ENCODE measurements around the gene FAM193A. TPM values are rescaled to one million over a fixed set of nuclear protein-coding genes. Genes with fewer than 3 reads are reported as not detected.

The FAM193A gene
- total RNA-seq, 1 donor from 2014 or later, result 31.4 TPM

DNA sequence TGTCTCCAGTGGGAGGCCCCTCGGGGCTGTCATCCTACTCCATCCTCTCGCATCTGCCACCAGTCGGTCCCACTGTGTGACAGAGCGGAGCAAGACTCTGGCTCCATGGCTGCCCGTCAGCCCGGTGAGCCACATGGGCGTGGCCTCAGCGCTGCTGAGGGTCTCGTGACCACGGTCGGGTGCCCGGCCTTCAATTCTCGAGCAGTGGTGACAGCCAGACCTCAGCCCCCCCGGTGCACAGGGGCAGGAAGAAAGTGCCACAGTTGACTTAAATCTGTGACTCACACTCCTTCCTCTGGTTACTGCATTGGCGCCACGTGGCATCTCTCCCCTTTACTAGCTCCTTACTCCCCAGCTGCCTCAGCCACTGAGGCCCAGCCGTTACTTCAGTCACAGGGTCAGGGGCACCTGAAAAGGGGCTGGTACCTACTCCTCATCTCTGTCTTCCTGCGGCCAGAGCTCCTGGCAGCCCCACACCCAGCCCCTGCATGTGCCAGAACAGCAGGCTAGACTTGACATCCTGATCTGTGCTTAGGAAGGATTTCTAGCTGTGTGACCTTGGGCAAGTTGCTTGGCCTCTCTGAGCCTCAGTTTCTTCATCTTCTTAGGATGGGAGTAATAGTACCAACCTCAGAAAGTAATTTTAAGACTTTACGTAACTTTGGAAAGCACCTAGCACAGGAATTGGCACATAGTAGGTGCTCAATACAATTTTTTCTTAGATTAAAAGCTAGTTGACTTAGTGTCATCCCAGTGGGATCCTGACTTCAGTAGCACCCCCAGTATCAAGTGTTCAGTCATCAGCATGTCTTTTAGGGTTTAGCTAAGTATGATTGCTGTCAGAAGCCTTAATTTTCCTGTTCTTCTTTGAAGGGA, 153.6 kb downstream of the FAM193A start:
- Histone ChIP-seq H3K9me3 (no peaks in the 10 kb centered on the region), H3K36me3 (peaks cover 0 to 67% of the 10 kb centered on the region in 2 donors), H3K27ac (no peak overlapping the region), H3K4me1 (no peaks in the 10 kb centered on the region), H3K27me3 (no peaks in the 10 kb centered on the region), H3K4me3 (no peak overlapping the region)
- TF ChIP-seq, protein P1, sequence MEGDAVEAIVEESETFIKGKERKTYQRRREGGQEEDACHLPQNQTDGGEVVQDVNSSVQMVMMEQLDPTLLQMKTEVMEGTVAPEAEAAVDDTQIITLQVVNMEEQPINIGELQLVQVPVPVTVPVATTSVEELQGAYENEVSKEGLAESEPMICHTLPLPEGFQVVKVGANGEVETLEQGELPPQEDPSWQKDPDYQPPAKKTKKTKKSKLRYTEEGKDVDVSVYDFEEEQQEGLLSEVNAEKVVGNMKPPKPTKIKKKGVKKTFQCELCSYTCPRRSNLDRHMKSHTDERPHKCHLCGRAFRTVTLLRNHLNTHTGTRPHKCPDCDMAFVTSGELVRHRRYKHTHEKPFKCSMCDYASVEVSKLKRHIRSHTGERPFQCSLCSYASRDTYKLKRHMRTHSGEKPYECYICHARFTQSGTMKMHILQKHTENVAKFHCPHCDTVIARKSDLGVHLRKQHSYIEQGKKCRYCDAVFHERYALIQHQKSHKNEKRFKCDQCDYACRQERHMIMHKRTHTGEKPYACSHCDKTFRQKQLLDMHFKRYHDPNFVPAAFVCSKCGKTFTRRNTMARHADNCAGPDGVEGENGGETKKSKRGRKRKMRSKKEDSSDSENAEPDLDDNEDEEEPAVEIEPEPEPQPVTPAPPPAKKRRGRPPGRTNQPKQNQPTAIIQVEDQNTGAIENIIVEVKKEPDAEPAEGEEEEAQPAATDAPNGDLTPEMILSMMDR (IDR thresholded peaks at IDR 0.05), result no peak
- TF ChIP-seq POLR2AphosphoS5 (IDR thresholded peaks at IDR 0.05; ENCODE audit: insufficient read depth in 1 of 2, low read depth in 1 of 2) (no peak), POLR2A (IDR thresholded peaks at IDR 0.05) (no peak)
- intact Hi-C loops (cut with DNase I), result no loop called here
- DNase-seq (ENCODE audit: extremely low spot score in 2 of 2), result no peak

DNA sequence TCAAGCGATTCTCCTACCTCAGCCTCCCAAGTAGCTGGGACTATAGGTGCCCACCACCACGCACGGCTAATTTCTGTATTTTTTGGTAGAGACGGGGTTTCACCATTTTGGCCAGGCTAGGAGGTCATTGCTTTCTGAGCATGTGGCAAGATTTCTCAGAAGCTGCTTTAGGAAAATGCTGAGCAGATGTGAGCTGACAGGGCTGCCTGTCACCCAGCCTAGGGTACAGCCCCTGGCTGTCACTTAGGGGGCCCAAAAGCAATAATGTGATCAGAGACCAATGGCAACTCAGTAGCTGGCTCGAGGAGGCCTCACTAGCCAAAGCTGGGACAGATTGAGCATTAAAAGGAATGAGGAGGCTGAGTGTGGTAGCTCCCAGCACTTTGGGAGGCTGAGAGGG, 154.9 kb downstream of the FAM193A start:
- TF ChIP-seq POLR2AphosphoS5 (IDR thresholded peaks at IDR 0.05; ENCODE audit: insufficient read depth in 1 of 2, low read depth in 1 of 2) (no peak), POLR2A (IDR thresholded peaks at IDR 0.05) (no peak)
- TF ChIP-seq, protein P1 (IDR thresholded peaks at IDR 0.05), result no peak
- intact Hi-C loops (cut with DNase I), result no loop called here
- H3K27ac ChIP-seq, result no peak overlapping the region
- H3K4me3 ChIP-seq, result no peak overlapping the region
- no peaks in the 10 kb centered on the region for H3K27me3 ChIP-seq
- peaks cover 0 to 73% of the 10 kb centered on the region in 2 donors for H3K36me3 ChIP-seq
- no peak for DNase-seq (ENCODE audit: extremely low spot score in 2 of 2)
- H3K9me3 ChIP-seq, result no peaks in the 10 kb centered on the region
- H3K4me1 ChIP-seq, result no peaks in the 10 kb centered on the region

DNA sequence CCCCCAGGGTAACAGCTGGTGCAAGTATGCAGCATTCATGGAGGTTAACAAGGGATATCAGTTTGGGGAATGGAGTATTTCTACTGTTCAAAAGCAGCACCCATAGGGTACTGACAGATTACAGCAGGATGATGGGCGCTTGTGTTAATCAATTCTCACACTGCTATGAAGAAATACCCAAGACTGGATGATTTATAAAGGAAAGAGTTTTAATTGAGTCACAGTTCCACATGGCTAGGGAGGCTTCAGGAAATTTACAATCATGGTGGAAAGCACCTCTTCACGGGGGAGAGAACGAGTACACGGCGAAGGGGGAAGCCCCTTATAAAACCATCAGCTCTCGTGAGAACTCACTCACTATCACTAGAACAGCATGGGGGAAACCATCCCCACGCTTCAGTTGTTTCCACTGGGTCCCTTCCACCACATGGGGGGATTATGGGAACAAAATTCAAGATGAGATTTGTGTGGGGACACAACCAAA, 155.5 kb downstream of the FAM193A start:
- H3K36me3 ChIP-seq, result peaks cover 0 to 75% of the 10 kb centered on the region in 2 donors
- H3K27ac ChIP-seq, result no peak overlapping the region
- no peaks in the 10 kb centered on the region for H3K4me1 ChIP-seq
- no peak for TF ChIP-seq POLR2AphosphoS5 (IDR thresholded peaks at IDR 0.05; ENCODE audit: insufficient read depth in 1 of 2, low read depth in 1 of 2)
- TF ChIP-seq, protein P1 (IDR thresholded peaks at IDR 0.05), result no peak
- no peak for TF ChIP-seq POLR2A (IDR thresholded peaks at IDR 0.05)
- no peak for DNase-seq (ENCODE audit: extremely low spot score in 2 of 2)
- H3K9me3 ChIP-seq, result no peaks in the 10 kb centered on the region
- intact Hi-C loops (cut with DNase I), result no loop called here
- no peaks in the 10 kb centered on the region for H3K27me3 ChIP-seq
- H3K4me3 ChIP-seq, result no peak overlapping the region

DNA sequence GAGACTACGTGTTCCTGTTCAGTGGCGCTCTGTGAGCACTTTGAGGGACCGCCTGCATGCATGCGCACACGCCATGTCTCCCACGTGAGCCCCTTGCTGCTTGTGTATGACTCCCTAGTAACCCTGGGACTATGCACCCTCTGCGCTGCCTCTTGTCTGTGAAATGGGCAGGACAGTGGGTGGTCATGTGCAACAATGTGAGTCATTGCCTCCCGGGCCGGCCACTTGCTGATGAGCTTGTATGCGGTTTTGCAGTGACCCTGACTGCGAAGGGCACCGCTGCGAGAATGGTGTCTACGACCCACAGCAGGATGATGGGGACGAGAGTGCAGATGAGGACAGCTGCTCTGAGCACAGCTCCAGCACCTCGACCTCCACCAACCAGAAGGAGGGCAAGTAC, 158.2 kb downstream of the FAM193A start:
- H3K9me3 ChIP-seq, result no peaks in the 10 kb centered on the region
- H3K4me1 ChIP-seq, result no peaks in the 10 kb centered on the region
- no peaks in the 10 kb centered on the region for H3K27me3 ChIP-seq
- no peak overlapping the region for H3K27ac ChIP-seq
- DNase-seq (ENCODE audit: extremely low spot score in 2 of 2), result no peak
- TF ChIP-seq POLR2AphosphoS5 (IDR thresholded peaks at IDR 0.05; ENCODE audit: insufficient read depth in 1 of 2, low read depth in 1 of 2) (no peak), POLR2A (IDR thresholded peaks at IDR 0.05) (no peak)
- TF ChIP-seq, protein P1 (IDR thresholded peaks at IDR 0.05), result no peak
- intact Hi-C loops (cut with DNase I), result no loop called here
- H3K4me3 ChIP-seq, result no peak overlapping the region
- H3K36me3 ChIP-seq, result peaks cover 0 to 80% of the 10 kb centered on the region in 2 donors
